GM19467 (cell line): ENCODE data around the gene GFOD2.

Source experiments
- ATAC-seq: cut with Tn5 transposase; IDR thresholded peaks from one replicate; pipeline ENCODE4 v1.9.1; 2021; ENCODE audit warnings: mild to moderate bottlenecking, moderate library complexity; ENCODE audit not compliant: unreplicated experiment

Gene GFOD2

DNA sequence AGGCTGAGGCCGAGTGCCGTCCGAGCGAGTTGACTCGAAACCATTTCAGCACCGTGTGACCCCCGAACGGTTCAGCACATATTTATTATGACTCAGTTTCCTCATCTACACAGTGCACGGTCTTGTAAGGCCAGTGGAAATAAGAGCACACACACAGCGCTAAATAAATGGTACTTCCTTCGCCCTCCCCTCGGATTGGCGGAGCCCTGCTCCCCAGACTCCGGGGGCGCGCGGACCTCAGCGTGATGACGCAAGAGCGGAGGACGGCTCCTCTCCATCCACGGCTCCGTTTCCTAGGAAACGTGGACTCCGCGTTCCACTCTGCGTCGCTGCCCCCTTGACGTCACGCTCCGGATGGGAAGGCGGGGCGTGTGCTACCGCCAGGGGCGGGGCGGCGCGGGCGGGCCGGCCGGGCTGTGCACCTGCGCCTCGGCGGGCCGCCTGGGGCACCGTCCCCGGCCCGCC, 58.5 kb downstream of the GFOD2 start, which contains the start of gene PARD6A:
PARD6A (plus strand) TSS at position 397 of the 465 bp plus-strand sequence. CDS start 79 bp downstream, outside the sequence.
- peak; percentile 68 for ATAC-seq

DNA sequence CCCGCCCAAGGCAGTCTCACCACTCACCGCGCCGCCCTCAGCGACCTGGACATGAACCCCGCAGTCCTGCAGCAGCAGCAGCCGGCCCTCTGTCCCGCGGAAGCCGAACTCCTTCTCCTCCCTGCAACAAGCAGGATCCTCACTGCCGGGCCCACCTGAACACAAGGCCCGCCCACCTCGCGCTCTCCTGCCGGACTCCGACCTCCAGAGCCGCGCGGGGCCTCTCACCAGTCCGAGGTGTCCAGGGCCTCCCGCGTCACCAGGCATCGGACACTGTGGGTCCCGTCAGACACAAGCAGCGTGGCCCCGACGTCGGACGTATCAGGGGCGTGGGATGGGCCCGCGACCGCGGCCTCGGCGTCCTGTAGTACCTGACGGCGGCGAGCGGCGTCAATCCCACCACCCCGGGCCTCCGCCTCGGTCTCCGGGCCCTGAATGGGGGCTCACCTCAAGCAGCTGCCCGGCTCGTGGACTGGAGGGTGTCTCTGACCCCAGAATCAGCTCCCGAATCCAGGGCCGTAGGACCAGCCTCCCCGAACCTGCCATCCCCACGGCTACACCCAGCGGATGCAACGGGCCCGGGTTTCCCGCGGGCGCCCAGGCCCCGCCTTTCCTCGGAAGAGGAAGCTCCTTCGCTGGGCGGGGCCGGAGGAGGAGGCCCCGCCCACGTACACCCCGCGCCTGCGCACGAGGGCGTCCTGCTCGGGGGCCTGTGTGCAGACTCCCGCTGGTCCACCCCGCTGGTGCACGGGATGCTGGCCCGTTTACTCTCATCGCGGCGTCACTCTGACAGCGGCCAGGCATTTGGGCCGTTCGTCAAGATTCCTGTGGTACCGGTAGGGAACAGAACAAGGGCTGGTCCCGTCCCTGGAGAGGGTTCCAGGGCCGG, 59.2 kb downstream of the GFOD2 start, which contains the start of gene ACD:
ACD (minus strand) TSS at position 586 of the 889 bp plus-strand sequence; CDS start at position 546, 40 bp downstream.
- peak; percentile 41 for ATAC-seq

DNA sequence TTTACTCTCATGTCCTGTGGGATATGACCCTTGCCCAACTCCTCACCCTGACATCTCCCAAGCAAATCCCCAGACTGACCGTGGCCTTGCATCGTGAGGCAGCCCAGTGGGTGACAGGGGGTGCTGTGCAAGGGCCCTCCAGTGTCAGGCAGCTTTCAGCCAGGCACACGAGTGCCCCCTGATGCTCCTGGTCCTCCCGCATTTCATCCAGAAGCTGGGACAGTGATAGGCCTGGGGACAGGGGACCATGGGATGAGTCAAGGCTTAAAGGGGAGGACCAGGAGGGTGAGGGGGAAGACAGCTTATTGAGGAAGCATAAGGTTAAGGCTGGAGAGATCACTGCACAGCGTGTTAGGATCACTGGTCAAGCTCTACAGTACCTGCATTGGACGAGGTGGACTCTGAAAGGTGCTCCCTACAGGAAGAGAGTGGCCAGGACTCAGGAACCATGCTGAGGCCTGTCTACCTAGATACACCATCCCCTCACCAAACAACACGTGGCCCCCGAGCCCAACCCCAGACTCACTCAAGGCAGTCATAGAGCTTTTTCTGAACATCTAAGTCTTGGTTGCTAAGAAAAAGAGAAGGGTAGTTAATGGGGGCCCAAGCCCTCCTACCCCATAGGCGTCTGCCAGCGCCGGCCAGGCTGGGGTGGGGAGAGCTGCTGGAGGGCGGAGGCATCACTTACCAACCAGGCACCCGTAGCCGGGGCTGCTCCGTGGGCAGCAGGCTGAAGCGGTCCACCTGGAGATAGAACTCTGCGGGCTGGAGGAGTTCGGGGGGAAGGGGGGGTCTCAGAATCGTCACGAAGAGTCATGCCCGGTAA, 60.1 kb downstream of the GFOD2 start:
- ATAC-seq: no peak

DNA sequence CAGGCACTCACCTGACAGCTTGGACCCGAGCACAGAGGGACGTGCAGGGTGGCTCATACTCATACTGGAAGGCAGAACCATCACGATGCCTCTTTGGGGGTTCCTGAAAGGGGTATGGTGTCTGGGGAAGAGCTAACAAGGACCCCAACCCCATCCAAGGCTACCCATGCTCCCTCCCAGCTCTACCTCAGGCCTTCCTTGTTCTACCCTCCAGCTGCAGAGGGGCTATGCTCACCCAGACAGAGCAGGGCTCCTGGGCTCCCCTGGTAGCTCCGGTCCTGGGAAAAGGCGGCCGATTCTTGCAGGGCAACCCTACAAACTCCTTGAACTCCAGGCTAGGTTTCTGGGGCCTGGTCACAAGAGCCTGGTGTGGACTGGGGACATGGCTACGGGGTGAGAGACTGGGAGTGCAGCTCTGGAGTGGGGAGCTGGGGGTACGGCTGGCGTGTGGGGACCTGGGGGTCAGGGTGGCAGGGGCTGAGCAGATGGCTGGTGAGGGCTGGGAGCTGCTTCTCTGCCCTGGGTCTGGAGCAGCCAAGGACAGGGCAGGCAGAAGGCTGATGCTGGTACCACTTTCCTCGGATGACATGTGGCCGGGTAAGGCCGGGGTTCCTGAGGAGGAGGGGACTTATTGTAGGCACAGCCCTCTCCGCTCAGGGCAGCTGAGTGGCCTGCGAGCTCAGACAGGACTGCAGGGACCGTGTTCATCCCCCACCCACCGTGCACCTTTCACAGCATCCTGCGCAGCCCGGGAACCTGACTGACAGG, 61.2 kb downstream of the GFOD2 start:
- no peak for ATAC-seq

DNA sequence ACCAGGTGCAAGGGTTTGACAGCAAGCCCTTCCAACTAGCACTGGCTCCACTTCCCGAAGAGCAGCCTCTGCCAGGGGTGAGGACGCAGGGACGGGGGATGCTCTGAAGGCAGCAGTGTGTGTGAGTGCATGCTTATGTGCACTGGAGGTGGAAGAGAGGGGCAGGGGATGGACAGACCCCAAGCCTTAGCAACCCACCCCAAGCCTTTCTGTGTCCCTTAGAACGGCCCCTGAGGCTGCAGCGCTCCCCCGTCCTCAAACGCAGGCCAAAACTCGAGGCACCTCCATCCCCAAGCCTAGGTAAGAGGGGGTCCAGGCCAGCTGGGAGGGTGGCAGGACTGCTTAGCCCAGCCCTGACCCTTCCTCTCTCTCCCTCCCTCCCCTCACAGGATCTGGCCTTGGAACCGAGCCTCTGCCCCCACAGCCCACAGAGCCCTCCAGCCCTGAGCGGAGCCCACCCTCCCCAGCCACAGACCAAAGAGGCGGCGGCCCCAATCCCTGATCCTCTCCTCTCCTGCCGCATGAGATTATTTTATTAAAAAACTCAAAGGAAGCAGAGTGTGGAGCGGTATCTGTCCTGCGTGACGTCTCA, 62.0 kb downstream of the GFOD2 start:
- no peak for ATAC-seq

DNA sequence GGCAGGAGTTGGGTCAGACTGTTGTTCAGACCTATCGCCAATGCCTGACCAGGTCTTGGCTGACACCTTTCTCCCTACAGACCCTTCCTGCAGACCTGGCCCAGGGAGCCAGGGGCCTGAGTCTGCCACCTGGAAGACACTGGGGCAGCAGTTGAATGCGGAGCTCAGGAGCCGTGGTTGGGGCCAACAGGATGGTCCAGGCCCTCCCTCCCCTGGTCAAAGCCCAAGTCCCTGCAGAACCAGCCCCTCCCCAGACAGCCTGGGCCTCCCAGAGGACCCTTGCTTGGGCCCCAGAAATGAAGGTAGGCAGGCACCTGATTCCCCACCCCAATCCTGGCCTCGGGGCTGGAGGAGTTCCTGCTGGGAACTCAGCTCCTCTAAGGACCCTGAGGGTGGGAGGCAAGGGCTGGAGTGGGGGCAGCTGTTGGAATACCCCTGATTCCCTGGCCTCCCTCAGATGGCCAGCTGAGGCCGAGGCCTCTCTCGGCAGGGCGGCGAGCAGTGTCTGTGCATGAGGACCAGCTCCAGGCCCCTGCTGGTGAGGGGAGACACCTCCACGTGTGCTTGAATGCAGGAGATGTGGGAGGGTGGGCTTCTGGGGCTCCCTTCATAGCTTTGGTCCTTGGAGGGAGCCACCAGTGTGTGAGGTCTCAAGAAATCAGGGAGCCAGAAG, 62.6 kb downstream of the GFOD2 start:
- no peak for ATAC-seq

DNA sequence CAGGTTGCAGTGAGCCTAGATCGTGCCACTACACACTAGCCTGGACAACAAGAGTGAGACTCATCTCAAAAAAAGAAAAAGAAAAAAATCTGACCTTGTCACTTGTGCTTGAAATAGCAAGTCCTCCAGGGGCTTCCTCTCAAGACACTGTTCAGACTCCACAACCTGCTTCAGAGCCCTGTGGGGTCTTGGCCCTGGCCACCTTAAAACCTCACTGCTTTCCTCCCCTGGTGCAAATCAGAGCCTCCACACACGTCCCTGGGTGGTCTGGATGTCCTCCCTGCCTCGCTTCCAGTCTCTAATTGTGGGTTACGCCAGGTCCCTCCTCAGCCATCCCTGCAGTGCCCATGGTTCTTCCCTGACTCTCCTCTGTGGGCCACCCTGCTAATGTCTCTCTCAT, 63.8 kb downstream of the GFOD2 start:
- ATAC-seq: no peak

DNA sequence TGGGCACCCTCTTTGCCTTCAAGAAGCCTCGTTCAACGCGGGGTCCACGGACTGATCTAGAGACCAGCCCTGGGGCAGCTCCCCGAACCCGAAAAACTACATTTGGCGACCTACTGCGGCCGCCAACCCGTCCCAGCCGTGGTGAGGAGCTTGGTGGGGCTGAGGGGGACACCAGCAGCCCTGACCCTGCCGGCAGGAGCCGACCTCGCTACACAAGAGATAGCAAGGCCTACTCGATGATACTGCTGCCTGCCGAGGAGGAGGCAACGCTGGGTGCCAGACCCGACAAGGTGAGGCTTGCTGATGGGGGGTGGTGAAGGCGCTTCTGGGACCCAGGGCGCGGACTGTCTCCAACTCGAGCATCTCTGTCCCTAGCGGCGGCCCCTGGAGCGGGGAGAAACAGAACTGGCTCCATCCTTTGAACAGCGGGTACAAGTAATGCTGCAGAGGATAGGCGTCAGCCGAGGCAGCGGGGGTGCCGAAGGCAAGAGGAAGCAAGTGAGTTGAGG, 64.7 kb downstream of the GFOD2 start:
- ATAC-seq: no peak

DNA sequence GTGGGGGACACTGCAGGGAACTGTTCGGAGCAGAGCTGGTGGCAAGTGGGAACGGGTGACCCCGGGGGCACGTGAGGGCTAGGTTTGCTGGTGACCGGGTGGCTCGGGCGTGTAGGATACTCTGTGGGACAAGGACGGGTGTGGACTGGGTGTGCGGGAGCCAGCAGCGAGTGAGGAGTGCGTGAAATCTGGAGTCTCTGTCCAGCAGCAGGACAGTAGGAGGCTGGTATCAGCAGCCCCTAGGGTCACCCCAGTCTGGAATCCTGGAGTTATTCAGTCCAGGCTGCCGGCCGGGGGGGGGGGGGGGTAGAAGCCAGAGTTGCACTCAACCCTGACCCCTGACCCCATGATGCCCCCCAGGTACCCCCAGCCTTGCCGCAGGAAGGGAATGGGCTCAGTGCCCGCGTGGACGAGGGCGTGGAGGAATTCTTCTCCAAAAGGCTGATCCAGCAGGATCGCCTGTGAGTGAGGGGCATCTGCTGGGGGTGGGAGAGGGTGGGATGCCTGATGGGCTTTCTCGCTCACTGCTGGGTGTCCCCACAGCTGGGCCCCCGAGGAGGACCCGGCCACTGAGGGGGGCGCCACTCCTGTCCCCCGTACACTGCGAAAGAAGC, 65.2 kb downstream of the GFOD2 start:
- no peak for ATAC-seq

DNA sequence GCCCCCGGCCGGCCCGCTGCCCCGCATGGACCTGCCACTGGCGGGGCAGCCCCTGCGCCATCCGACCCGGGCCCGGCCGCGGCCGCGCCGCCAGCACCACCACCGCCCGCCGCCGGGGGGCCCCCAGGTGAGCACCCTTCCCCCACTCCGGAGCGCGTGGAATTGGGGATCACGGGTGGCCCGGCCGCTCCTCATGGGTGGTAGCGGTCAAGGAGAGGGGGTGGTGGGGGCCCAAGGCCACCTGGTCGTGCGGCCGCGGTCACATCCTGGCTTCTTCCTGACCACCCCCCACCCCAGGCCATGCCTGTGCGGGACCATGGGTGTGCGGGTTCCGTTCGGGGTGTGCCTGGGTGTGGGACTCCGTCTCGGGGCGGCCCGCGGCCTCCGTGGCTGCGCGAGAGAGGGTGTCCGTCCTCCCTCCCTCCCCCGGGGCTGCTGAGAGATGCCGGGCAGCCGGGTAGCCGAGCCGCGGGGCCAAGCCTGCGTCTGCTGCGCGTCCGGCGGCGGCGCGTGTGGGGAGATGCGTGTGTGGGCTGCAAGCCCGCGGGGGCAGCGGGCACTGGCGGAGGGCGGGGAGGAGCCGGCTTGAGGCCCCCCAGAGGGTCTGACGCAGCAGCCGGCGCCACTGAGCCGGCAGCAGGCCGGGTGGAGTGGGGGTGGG, 65.9 kb downstream of the GFOD2 start:
- no peak for ATAC-seq

DNA sequence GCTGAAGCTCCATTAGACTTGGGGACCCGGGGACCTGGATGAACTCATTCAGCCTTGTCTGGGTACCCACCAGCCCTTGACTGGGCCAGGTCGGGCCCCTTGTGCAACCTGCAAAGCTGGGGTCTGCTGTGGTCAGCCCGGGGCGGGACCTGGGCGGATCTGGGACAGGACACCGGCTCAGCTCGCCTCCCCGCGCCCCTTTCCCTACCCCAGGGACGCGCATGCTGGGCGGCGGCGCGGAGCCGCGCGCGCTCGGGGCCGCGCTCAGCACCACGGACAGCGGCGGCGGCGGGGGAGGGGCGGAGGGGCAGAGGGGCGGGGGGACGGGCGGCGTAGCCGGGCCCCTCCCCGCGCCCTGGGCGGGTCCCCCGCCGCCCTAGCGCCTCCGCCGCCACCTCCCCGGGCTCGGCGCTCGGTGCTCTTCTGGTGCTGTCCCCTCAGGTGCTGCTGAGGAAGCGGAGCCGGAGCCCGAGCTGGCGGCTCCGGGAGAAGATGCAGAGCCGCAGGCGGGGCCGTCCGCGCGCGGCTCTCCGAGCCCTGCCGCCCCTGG, 66.5 kb downstream of the GFOD2 start:
- ATAC-seq: no peak

DNA sequence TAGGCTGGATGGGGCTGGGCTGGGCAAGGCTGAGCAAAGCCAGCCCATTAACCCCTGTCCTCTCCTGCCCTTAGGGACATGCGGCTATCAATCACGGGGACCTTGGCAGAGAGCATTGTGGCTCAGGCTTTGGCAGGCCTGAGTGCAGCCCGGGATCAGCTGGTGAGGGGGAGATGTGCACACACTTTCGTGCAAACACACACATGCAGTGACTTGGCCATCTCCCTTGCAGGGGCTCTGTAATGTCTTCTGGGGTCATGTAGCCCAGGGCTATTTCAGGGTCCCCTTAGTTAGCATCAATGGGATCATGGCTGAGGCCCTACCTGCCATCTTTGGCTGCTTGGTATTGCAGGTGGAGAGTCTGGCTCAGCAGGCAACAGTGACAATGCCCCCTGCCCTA, 67.3 kb downstream of the GFOD2 start:
- no peak for ATAC-seq

DNA sequence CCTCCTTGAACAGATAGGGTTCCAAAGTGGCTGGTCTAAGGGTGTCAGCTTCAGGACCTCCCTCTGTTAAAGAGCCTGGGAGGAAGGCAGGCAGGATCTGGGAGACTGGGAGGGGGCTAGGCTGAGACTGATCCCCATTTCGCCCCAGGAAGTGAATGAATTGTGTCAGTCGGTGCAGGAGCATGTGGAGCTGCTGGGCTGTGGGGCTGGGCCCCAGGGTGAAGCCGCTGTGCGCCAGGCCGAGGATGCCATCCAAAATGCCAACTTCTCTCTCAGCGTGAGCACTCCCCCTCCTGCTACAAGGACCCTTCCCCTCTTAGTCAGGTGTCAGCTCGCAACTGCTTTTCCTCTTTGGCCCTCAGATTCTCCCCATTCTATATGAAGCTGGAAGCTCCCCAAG, 68.1 kb downstream of the GFOD2 start:
- no peak for ATAC-seq

DNA sequence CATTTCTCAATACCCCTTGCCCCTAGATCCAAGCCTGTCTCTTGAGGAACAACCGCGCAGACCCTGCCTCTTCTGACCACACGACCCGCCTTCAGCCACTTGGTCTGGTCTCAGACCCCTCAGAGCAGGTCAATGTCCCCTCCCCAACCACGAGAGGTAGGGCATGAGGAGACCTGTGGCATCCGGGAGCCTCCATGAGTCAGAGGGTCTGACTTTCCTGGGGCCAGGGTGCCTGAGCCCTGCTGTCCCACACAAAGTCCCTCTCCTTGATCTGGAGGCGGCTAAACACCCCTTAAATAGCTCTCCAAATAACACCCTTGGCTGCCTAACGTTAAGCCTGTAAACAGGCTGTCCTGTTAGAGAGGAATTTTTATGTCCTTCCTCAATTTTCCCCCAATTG, 69.1 kb downstream of the GFOD2 start:
- ATAC-seq: no peak

DNA sequence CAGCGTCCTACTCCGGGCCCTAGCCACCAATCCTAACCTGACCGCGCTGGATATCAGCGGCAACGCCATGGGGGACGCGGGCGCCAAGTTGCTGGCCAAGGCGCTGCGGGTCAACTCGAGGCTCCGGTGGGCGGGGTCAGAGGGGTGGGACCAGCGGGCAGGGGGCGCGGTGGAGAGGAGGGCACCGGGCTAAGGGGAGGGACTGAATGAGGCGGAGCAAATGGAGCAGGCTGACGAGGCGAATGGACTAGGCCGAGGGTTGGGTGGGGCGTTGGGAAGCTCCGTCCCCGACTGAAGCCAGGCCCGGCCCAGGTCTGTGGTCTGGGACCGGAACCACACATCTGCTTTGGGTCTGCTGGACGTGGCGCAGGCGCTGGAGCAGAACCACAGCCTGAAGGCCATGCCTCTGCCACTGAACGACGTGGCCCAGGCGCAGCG, 69.6 kb downstream of the GFOD2 start:
- ATAC-seq: no peak

DNA sequence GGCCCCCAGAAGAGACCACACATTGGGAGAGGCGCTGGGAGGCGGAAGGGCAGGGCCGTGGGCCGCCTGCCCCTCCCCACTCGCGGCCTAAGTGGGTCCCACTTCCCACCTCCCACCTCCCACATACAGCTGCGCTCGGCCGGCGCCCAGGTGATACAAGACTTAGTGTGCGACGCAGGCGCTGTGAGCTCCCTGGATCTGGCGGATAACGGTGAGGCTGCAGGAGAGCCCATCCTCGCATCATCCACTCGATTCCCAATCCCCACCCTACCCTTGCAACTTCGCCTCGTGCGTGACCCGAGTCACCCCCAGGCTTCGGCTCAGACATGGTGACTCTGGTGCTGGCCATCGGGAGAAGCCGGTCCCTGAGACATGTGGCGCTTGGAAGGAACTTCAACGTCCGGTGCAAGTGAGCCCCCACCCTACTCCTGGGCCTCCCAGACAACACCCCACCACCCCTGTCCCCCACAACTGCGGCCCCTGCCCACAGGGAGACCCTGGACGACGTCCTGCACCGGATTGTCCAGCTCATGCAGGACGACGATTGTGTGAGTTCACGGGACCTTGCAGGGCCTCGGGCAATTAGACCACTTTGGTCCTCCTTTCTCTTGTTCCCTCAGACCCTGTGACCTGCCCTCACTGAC, 70.2 kb downstream of the GFOD2 start:
- ATAC-seq: no peak

DNA sequence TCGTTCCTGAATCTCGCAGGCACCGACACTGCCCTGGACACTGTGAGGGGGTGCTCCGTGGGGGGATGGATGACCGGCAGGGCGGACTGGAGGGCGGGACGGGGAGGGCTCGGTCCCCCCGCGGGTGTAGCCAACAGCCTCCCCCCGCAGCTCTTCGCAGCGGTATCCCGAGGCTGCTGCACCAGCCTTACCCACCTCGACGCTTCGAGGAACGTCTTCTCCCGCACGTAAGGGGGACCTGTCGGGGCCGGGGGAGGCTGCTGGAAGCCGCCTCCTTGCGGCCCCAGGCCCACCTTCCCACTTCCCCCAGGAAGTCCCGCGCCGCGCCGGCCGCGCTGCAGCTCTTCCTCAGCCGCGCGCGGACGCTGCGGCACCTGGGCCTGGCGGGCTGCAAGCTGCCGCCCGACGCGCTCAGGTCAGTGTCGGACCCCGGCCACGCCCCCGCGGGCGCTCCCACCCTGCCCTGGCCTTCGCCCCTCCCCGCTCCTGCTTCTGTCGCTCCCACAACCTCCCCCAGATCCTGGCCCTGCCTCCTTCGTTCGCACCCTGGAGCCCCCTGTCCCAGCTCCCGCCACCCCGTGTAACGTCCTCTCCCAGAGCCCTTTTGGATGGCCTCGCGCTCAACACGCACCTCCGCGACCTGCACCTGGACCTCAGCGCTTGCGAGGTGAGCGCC, 70.9 kb downstream of the GFOD2 start:
- ATAC-seq: no peak
